Measurements from ENCODE around the gene MAP3K2.

The MAP3K2 gene

DNA sequence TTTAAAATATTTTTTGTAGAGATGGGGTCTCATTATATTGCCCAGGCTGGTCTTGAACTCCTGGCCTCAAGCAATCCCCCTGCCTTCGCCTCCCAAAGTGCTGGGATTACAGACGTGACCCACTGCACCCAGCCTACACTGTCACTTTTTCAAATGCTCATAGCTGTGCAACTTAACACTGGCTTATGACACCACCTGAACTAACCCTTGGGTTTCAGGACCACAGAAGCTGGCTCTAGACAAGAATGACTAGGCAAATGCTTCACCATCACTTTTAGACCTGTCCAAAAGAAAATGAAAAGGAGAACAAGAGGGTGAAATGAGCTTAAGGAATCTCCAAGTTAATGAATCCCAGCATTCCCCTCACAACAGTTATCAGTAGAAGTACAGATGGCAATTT, 107.1 kb downstream of the MAP3K2 start:
- DNase-seq: no peak

DNA sequence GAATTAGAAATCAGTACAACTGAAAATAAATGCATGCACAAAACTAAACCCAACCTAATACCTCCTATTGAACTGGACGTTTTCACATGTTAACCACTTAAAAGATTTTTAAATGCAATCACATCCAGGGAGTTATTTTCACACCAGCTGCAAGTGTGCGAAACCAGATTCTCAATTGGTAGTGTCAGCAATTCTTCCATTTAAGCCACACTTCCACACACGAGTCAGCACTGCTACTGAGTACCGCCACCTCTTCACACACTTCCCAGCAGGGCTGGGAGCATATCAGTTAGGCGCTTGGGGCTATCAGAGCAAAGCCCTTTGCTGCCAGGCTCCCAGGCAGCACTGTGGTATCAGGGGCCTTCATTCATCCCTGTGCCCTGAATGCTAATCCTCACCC, 108.0 kb downstream of the MAP3K2 start:
- DNase-seq: no peak

DNA sequence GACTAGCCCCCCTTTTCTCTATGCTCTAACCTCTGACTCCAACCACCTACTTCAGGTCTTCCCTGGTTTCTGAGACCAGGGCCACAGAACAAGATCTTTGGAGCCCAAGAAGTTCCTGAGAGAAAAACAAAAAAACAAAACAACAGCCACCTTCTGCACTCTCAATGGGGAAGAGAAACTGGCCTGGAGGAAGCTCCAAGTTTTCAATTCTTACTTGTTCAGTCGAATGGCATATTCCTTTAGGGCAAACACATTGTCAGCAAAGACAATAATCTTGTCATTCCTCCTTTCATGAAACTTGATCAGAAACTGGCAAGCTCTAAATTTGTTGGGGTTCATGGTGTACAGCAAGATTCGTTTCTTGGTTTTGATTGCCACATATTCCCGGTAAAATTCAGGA, 108.8 kb downstream of the MAP3K2 start:
- no peak for DNase-seq

DNA sequence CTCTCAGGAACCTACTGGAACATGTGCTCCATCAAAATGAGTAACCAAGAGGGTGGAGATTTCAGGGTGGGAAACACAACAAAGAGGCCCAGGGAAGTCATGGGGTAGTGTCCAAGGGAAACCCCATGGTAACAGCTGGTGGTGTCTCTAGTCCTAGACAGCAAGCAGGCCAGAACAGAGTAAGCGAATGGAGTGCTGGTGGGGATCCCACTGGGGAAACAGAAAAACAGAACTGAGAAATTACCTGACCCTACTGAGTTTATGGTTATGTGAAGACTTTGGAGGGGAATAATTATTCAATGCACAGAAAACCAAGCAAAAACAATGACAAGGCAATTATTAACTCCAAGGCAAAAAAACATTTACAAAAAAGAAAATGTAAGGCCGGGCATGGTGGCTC, 110.7 kb downstream of the MAP3K2 start:
- no peak for DNase-seq

DNA sequence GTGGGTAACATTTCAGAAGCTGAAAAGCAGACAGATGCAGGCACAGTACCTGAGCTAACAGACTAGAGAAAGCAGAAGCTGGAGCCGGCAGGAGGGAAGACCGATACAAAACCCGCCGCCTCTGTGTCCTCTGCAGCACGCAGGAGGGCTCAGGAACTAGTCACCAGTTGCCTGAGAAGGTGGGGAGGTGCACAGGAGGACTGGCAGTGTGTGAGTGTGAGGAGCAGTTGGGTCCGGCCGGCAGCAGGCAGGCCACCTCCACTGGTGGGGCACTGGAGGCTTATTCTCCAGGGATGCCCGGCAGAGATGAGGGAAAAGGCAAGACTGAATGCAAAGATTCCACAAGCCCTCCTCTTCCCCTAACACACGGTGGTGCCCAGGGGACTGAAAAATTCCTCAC, 112.0 kb downstream of the MAP3K2 start:
- no peak for DNase-seq

DNA sequence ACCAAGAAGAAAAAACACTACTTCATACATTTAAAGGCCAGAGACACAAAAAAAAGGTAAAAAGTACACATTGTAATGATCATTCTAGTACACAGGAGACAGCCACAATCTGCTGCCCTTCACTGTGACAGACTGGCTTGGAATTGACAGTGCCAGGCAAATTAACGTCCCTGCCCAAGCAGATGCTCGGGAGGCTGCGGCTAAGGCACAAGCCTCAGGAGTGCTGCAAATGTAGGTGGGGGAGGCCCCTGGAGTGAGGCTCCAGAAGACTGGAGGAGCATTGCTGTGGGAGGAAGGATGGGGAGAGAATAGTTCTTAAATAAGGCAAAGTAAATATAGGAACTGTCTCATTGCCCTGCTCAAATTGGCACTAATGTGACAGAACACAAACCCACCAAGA, 112.4 kb downstream of the MAP3K2 start:
- DNase-seq: no peak

DNA sequence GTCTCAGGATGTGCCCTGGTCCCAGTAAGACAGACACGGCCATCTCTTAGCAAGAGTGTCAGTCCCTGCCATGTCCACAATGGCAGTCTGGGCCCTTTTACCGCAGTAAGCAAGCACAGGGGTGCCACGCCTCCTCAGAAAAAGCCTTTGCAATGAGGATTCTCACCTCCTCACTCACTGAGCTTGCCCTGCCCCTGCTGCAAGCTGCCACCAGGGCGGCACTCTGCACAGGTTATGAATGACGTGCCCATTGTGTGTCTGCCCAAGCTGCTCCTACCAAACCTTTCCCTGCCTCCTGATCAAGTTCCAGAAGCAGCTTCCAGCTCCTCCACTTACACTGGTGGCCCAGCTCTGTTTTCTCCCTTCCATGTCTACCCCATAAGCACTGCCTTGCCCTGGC, 117.1 kb downstream of the MAP3K2 start:
- no peak for DNase-seq

DNA sequence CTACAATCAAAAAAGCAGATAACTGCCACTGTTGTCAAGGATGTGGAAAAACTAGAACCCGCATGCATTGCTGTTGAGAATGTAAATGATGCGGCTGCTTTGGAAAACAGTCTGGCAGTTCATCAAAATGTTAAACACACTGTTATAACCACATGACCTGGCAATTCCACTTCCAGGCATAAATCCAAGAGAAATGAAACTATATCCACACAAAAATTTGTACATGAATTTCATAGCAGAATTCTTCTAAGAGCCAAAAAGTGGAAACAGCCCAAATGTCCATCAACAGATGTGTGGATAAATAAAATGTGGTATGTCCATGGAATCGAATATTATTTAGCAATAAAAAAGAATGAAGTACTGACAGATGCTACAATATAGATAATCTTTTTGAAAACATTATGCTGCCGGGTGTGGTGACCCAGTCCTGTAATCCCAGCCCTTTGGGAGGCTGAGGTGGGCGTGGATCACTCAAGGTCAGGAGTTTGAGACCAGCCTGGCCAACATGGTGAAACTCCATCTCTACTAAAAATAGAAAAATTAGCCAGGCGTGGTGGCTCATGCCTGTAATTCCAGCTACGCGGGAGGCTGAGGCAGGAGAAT, 125.9 kb downstream of the MAP3K2 start:
- DNase-seq: no peak

DNA sequence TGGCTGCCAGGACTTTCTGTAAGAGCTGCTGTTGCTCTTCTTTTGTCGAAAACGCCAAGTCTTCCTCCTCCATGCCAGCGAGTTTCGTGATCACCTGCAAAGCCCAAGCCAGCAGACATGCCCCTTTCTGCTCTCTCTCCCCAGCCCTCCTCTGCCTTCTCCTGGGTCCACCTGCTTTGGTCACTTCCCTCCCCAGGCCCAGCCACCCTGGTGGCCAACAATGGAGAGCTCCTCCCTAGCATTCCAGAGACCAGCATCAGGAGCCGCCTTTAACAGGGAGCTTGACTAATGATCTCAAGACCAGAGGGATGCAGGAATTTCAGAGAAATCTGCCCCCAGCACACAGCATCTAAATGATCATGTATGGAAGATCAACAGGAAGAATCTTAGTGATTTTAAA, 128.4 kb downstream of the MAP3K2 start:
- DNase-seq: no peak

DNA sequence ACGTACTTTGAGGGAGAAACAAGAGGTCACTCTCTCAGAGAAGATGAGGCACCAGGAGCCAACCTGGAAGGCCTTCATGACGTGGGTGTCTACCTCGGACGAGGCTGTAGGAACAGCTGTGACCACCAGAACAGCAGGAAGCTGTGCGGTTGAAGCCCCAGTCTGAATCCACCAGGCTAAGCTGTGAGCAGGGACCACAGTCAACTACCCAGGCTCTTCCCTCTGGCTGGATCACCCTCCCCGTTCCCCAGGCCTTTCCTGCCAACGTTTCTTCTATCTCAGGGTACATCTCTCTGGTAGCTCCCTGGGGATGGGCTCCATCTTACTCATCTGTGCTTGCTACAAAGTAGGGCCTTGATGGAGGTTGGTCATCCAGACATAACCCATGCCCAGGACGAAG, 130.9 kb downstream of the MAP3K2 start:
- DNase-seq: no peak

DNA sequence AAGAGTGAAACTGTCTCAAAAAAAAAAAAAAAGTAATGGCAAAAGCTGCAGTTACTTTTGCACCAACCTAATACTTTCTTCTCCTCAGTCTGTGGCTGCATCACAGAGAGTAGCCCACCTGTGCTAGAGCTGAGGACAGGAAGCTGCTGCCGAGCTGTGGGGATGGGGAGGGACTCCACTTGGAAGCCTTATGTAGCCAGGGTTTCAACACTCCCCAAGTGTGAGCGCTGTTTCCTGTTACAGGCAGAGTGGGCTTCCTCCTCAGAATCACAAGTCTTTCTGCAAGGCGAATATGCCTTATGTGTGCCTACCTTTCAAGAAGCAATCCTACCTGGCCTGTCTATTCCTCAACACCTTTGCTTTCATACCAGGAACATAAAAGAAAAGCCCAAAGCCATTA, 131.4 kb downstream of the MAP3K2 start:
- no peak for DNase-seq

DNA sequence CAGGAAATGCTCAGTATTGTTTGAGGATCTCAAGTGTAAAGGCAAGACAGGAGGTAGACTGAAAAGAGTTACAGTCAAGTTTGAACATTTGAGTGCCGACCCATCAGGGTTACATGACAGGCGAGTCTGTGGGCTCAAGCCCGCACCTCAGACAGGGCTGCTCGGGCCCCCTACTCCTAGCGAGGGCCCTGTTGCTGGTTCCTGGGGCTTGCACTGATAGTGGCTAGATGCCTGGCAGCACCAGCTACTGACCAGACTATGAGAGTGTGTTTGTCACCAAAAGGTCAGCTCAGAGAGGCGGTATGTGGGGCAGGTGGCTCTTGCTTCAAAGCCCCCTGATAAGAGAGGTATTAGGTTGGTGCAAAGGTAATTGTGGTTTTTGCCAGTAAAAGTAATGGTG, 132.1 kb downstream of the MAP3K2 start:
- no peak for DNase-seq

DNA sequence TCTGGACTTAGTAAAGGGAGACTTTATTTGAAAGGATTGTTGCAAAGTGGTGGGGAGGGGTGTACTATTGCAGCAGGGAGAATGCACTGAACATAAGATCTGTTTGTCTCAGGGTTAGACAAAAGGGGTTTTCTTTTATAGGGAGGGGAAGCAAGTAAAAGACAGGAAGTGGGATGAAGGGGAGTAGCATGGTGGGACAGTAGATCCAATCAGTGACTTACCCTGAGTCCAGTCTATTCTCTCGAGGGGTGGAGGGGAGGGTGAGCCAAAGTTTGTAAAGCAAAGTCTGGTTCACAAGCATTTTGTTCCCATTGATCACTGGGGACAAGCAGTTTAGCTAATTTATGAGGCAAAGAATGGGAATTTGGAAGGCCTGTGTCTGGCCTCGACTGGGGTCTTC, 132.6 kb downstream of the MAP3K2 start:
- no peak for DNase-seq

DNA sequence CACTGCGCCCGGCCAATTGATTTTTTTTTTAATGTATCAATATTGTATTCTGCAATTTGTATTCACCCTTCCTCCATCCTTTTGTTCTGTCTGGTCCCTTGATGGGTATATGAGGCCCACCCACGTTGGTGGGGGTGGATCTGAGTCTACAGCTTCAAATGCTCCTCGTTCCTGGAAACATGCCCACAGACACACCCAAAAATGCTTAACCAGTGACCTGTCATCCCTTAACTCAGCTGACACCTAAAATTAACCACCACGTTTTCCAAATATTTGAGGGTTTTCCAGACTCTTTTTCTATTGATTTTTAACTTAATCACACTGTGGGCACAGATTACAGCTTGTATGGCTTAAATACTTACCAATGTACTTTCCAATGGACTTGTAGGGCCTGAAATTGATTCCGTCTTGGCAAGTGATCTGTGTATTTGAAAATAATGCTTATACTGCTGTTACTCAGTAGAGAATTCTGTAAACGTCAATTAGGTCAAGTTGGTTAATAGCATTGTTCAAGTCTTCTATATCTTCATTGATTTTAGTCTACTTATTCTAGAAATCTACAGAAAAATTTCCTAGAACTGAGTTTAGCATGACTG, 133.3 kb downstream of the MAP3K2 start:
- no peak for DNase-seq
